HepG2 (cell line): Measurements from ENCODE around the gene PSMA7. TPM values are rescaled to one million over a fixed set of nuclear protein-coding genes. Genes with fewer than 3 reads are reported as not detected.

Source experiments
- BHLHE40 ChIP-seq: IDR thresholded peaks from 2 replicates; pipeline ENCODE4 v1.6.1; 2011; ENCODE audit warnings: low read length, improper control_type of control experiment
- CREB1 ChIP-seq, 2 experiments: fragments of 450-650 bp in 1 of 2; IDR thresholded peaks; 2 replicates each; pipeline ENCODE4 v1.6.1; 2016 to 2017; ENCODE audit warnings: control low read depth in 1 of 2, mild to moderate bottlenecking in 1 of 2, missing compliant biosample characterization in 1 of 2, missing genetic modification characterization in 1 of 2
- CREM ChIP-seq, 2 experiments: sonication (generic) in 1 of 2; formaldehyde crosslinking in 1 of 2; IDR thresholded peaks; 2 replicates each; pipeline versions ENCODE4 v1.4.0 to v1.6.1; 2016 to 2020; ENCODE audit warnings: antibody characterized with exemption in 1 of 2, mild to moderate bottlenecking in 1 of 2, missing genetic modification reagents in 1 of 2
- EP300 ChIP-seq, 3 experiments: sonication (generic) in 1 of 3; formaldehyde crosslinking in 1 of 3; IDR thresholded peaks; 2 replicates each; pipeline versions ENCODE4 v1.5.1 to v1.6.1; 2011 to 2020; ENCODE audit warnings: low read depth in 2 of 3, low read length in 2 of 3, borderline replicate concordance in 1 of 3, improper control_type of control experiment in 1 of 3, mild to moderate bottlenecking in 1 of 3, missing genetic modification reagents in 1 of 3, moderate library complexity in 1 of 3
- FOXA1 ChIP-seq, 2 experiments: fragments of 450-650 bp in 1 of 2; sonication (generic) in 1 of 2; formaldehyde crosslinking in 1 of 2; IDR thresholded peaks; 2 replicates each; pipeline versions ENCODE4 v1.4.0 to v1.6.1; 2016 to 2020; ENCODE audit warnings: missing genetic modification reagents in 1 of 2
- FOXK1 ChIP-seq: sonication (generic); formaldehyde crosslinking; IDR thresholded peaks from 2 replicates; pipeline ENCODE4 v1.4.0; 2020; ENCODE audit warnings: low read depth, missing genetic modification reagents, borderline replicate concordance
- FOXM1 ChIP-seq: sonication (generic); formaldehyde crosslinking; IDR thresholded peaks from 2 replicates; pipeline ENCODE4 v1.5.0; 2020; ENCODE audit warnings: missing genetic modification reagents
- FOXO1 ChIP-seq: sonication (generic); formaldehyde crosslinking; IDR thresholded peaks from 2 replicates; pipeline ENCODE4 v1.4.0; 2020; ENCODE audit warnings: missing genetic modification reagents
- HOXA3 ChIP-seq: sonication (generic); formaldehyde crosslinking; IDR thresholded peaks from 2 replicates; pipeline ENCODE4 v1.5.0; 2020; ENCODE audit warnings: missing genetic modification reagents
- HOXD1 ChIP-seq: sonication (generic); formaldehyde crosslinking; IDR thresholded peaks from 2 replicates; pipeline ENCODE4 v1.5.0; 2020; ENCODE audit warnings: missing genetic modification reagents
- ISL2 ChIP-seq: sonication (generic); formaldehyde crosslinking; IDR thresholded peaks from 2 replicates; pipeline ENCODE4 v1.5.0; 2020; ENCODE audit warnings: missing genetic modification reagents
- NAIF1 ChIP-seq: sonication (generic); formaldehyde crosslinking; IDR thresholded peaks from 2 replicates; pipeline ENCODE4 v1.5.0; 2020; ENCODE audit warnings: mild to moderate bottlenecking, missing genetic modification reagents, borderline replicate concordance
- NFE2L1 ChIP-seq: sonication (generic); formaldehyde crosslinking; IDR thresholded peaks from 2 replicates; pipeline ENCODE4 v1.4.0; 2020; ENCODE audit warnings: missing genetic modification reagents, mild to moderate bottlenecking, borderline replicate concordance
- ONECUT2 ChIP-seq: sonication (generic); formaldehyde crosslinking; IDR thresholded peaks from 2 replicates; pipeline ENCODE4 v1.4.0; 2020; ENCODE audit warnings: missing genetic modification reagents
- PHF20 ChIP-seq: sonication (generic); formaldehyde crosslinking; IDR thresholded peaks from 2 replicates; pipeline ENCODE4 v1.5.0; 2020; ENCODE audit warnings: mild to moderate bottlenecking, missing genetic modification reagents
- RBFOX2 ChIP-seq: fragments of 200-400 bp; formaldehyde crosslinking; IDR thresholded peaks from 2 replicates; pipeline ENCODE4 v1.6.1; 2017; ENCODE audit warnings: low read depth, mild to moderate bottlenecking, low read length
- SALL1 ChIP-seq: sonication (generic); formaldehyde crosslinking; IDR thresholded peaks from 2 replicates; pipeline ENCODE4 v1.8.0; 2022; ENCODE audit warnings: mild to moderate bottlenecking, missing genetic modification reagents
- SAP130 ChIP-seq: IDR thresholded peaks from 2 replicates; pipeline ENCODE4 v1.6.1; 2016; ENCODE audit warnings: low read depth
- TBX3 ChIP-seq: fragments of 450-650 bp; IDR thresholded peaks from 2 replicates; pipeline ENCODE4 v1.6.1; 2017; ENCODE audit warnings: antibody characterized with exemption, mild to moderate bottlenecking, inconsistent platforms, borderline replicate concordance
- ZEB1 ChIP-seq: IDR thresholded peaks from 2 replicates; pipeline ENCODE4 v1.6.1; 2012; ENCODE audit warnings: mild to moderate bottlenecking, low read depth, inconsistent platforms; ENCODE audit not compliant: insufficient replicate concordance
- ZNF224 ChIP-seq: sonication (generic); formaldehyde crosslinking; IDR thresholded peaks from 2 replicates; pipeline ENCODE4 v1.5.0; 2020; ENCODE audit warnings: mild to moderate bottlenecking, missing genetic modification reagents
- ZNF34 ChIP-seq: sonication (generic); formaldehyde crosslinking; IDR thresholded peaks from 2 replicates; pipeline ENCODE4 v1.4.0; 2020; ENCODE audit warnings: mild to moderate bottlenecking, missing genetic modification reagents, borderline replicate concordance
- ZNF556 ChIP-seq: sonication (generic); formaldehyde crosslinking; IDR thresholded peaks from 2 replicates; pipeline ENCODE4 v1.4.0; 2020; ENCODE audit warnings: mild to moderate bottlenecking, missing genetic modification reagents, borderline replicate concordance
- ZNF773 ChIP-seq: sonication (generic); formaldehyde crosslinking; IDR thresholded peaks from 2 replicates; pipeline ENCODE4 v1.4.0; 2020; ENCODE audit warnings: missing genetic modification reagents, borderline replicate concordance
- ZSCAN31 ChIP-seq: sonication (generic); formaldehyde crosslinking; IDR thresholded peaks from 2 replicates; pipeline ENCODE4 v1.5.0; 2020; ENCODE audit warnings: low read depth, mild to moderate bottlenecking, missing genetic modification reagents
- polyA plus RNA-seq, 8 experiments: library from polyadenylated mRNA; depleted of rRNA in 3 of 8; stranded (reverse) in 7 of 8; unstranded in 1 of 8; fragments of >200 nt; fragmentation: Illumina TruSeq in 4 of 8; extraction: Trizol in 4 of 8; gene quantifications; 2 replicates each; pipeline versions ENCODE4 v1.2.1 to v1.2.3, GENCODE V29; 2011 to 2016; ENCODE audit warnings: low read depth in 4 of 8, missing spikeins in 1 of 8, mixed read lengths in 1 of 8; ENCODE audit not compliant: insufficient read depth in 1 of 8
- total RNA-seq, 5 experiments: library from RNA; depleted of rRNA; stranded (reverse); fragments of >200 nt; fragmentation: Illumina TruSeq; extraction: Trizol; gene quantifications; 2 replicates each; pipeline ENCODE4 v1.2.3, GENCODE V29; 2016; ENCODE audit warnings: low read depth in 1 of 5
- TF ChIP-seq, protein P1 (sequence below): sonication (generic); formaldehyde crosslinking; IDR thresholded peaks from 2 replicates; pipeline ENCODE4 v1.5.0; 2020; ENCODE audit warnings: mild to moderate bottlenecking, missing genetic modification reagents, borderline replicate concordance
- TF ChIP-seq, protein P2 (sequence below): sonication (generic); formaldehyde crosslinking; IDR thresholded peaks from 2 replicates; pipeline ENCODE4 v1.4.0; 2020; ENCODE audit warnings: missing genetic modification reagents
- TF ChIP-seq, protein P3 (sequence below): sonication (generic); formaldehyde crosslinking; IDR thresholded peaks from 2 replicates; pipeline ENCODE4 v1.4.0; 2020; ENCODE audit warnings: mild to moderate bottlenecking, missing genetic modification reagents

The PSMA7 gene
- total and polyA plus RNA-seq, 2 of the 13 experiments (the other 11 are each of a cell fraction or from before 2014, with no cell fraction given), result 531 to 631 TPM

DNA sequence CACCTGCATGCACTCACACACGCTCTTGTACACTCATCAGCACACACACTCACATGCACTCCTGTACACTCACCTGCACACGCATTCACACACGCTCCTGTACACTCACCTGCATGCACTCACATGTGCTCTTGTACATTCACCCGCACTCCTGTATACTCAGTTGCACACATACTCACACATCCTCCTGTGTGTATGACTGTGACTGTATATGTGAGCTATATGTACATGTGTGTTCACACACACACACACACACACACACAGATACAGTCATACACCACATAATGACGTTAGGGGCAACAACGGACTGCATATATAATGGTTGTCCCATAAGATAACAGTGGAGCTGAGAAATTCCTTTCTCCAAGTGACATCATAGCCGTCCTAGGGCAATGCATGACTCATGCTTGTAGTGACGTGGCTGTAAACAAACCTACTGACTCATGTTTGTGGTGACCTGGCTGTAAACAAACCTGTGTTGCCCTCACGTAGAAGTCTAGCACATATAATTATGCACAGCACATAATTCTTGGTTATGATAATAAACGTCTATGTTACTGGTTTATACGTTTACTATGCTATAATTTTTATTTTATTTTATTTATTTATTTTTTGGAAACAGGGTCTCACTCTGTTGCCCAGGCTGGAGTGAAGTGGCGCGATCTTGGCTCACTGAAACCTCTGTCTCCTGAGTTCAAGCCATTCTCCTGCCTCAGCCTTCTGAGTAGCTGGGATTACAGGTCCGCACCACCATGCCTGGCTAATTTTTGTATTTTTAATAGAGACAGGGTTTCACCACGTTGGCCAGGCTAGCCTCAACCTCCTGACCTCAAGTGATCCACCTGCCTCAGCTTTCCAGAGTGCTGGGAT is 54.7 kb downstream of the PSMA7 start (continued):
- TF ChIP-seq FOXA1 (IDR thresholded peaks at IDR 0.05) (peak; percentile 41; the same call in 1 of the 2 replicates), FOXA1 (CRISPR knock-in tag; IDR thresholded peaks at IDR 0.05) (peak; percentile 70), ZNF34 (CRISPR knock-in tag) (no peak), HOXD1 (CRISPR knock-in tag) (no peak), TBX3 (peak; percentile 43; the same call in 1 of the 2 replicates), PHF20 (CRISPR knock-in tag) (no peak), ZNF224 (no peak), BHLHE40 (peak; percentile 27; the same call in 1 of the 2 replicates), NFE2L1 (no peak), HOXA3 (CRISPR knock-in tag) (peak; percentile 38; the same call in 1 of the 2 replicates), CREM (IDR thresholded peaks at IDR 0.05) (peak; percentile 87), CREM (CRISPR knock-in tag; IDR thresholded peaks at IDR 0.05) (no peak), FOXO1 (CRISPR knock-in tag) (peak; percentile 55; the same call in 1 of the 2 replicates), EP300 (IDR thresholded peaks at IDR 0.05; ENCODE audit: low read depth in 2 of 2, low read length in 2 of 2) (peak in 1 of 2 experiments; percentile 56; a peak in 1 of 4 replicates), EP300 (CRISPR knock-in tag; IDR thresholded peaks at IDR 0.05; ENCODE audit: borderline replicate concordance) (no peak), SALL1 (CRISPR knock-in tag) (no peak), RBFOX2 (no peak), FOXM1 (CRISPR knock-in tag) (no peak), FOXK1 (CRISPR knock-in tag) (peak; percentile 87; the same call in 1 of the 2 replicates), ZSCAN31 (CRISPR knock-in tag) (no peak), ZEB1 (no peak), CREB1 (IDR thresholded peaks at IDR 0.05) (peak; percentile 99), CREB1 (CRISPR knock-in tag; IDR thresholded peaks at IDR 0.05) (peak; percentile 96), ONECUT2 (CRISPR knock-in tag) (no peak), ZNF556 (CRISPR knock-in tag) (no peak), SAP130 (CRISPR knock-in tag) (peak; percentile 49), ISL2 (no peak), NAIF1 (CRISPR knock-in tag) (no peak), ZNF773 (CRISPR knock-in tag) (no peak)
- TF ChIP-seq, protein P1, sequence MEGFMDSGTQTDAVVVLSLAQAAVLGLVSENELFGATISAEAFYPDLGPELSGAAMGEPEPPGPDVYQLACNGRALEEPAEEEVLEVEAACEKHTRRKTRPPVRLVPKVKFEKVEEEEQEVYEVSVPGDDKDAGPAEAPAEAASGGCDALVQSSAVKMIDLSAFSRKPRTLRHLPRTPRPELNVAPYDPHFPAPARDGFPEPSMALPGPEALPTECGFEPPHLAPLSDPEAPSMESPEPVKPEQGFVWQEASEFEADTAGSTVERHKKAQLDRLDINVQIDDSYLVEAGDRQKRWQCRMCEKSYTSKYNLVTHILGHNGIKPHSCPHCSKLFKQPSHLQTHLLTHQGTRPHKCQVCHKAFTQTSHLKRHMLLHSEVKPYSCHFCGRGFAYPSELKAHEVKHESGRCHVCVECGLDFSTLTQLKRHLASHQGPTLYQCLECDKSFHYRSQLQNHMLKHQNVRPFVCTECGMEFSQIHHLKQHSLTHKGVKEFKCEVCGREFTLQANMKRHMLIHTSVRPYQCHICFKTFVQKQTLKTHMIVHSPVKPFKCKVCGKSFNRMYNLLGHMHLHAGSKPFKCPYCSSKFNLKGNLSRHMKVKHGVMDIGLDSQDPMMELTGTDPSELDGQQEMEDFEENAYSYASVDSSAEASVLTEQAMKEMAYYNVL (CRISPR knock-in tag), result no peak
- TF ChIP-seq, protein P2, sequence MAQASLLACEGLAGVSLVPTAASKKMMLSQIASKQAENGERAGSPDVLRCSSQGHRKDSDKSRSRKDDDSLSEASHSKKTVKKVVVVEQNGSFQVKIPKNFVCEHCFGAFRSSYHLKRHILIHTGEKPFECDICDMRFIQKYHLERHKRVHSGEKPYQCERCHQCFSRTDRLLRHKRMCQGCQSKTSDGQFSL, result no peak
- TF ChIP-seq, protein P3, sequence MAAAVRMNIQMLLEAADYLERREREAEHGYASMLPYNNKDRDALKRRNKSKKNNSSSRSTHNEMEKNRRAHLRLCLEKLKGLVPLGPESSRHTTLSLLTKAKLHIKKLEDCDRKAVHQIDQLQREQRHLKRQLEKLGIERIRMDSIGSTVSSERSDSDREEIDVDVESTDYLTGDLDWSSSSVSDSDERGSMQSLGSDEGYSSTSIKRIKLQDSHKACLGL (CRISPR knock-in tag), result no peak
